Panc1 (cell line): ENCODE results near the gene ARMC8. TPM values are rescaled to one million over a fixed set of nuclear protein-coding genes. Genes with fewer than 3 reads are reported as not detected.

Source experiments
- ATAC-seq: fragments of 200-7000 bp; cut with Tn5 transposase; 2 replicates; pipeline ENCODE4 v1.9.1; 2020; ENCODE audit warnings: mild to moderate bottlenecking, moderate library complexity
- BruUV-seq: library from RNA; stranded (reverse); fragments of 400-500 nt; replicated peaks from 2 replicates; lab custom pipeline; 2021; lab: Mats Ljungman, UMichigan
- CTCF ChIA-PET: fragments of 300-600 bp; sonication (Branson Sonifier 250); formaldehyde crosslinking; loops from one replicate; lab custom pipeline; 2022; ENCODE audit warnings: antibody characterized with exemption; lab: Charles Lee
- POLR2A ChIA-PET: fragments of 300-600 bp; sonication (Branson Sonifier 250); formaldehyde crosslinking; loops from one replicate; lab custom pipeline; 2022; ENCODE audit warnings: antibody characterized with exemption; lab: Charles Lee
- DNase-seq: peaks from one replicate; pipeline ENCODE4 v3.0.0-alpha.2; 2010; ENCODE audit warnings: low read depth, low spot score
- H3K27ac ChIP-seq: 2 replicates; pipeline ENCODE4 v1.5.1; 2011; ENCODE audit warnings: mild to moderate bottlenecking, low read length, inconsistent platforms
- H3K27me3 ChIP-seq: fragments of 200-500 bp; sonication (Bioruptor generic); 2 replicates; pipeline ENCODE4 v1.6.0; 2014; ENCODE audit warnings: low read length, inconsistent platforms; ENCODE audit not compliant: control insufficient read depth, insufficient read depth
- H3K36me3 ChIP-seq: fragments of 200-500 bp; sonication (Bioruptor generic); 2 replicates; pipeline ENCODE4 v1.5.1; 2014; ENCODE audit warnings: inconsistent platforms, mild to moderate bottlenecking, low read length, moderate library complexity; ENCODE audit not compliant: control insufficient read depth, insufficient read depth
- H3K4me1 ChIP-seq: 2 replicates; pipeline ENCODE4 v1.5.1; 2011; ENCODE audit warnings: inconsistent platforms, mild to moderate bottlenecking, low read length, moderate library complexity; ENCODE audit not compliant: control insufficient read depth, insufficient read depth
- H3K4me3 ChIP-seq, 2 experiments: 2 replicates each; pipeline ENCODE4 v1.5.1; 2011 to 2012; ENCODE audit warnings: low read depth in 2 of 2, low read length in 2 of 2, mild to moderate bottlenecking in 2 of 2, inconsistent platforms in 1 of 2, moderate library complexity in 1 of 2
- H3K9me3 ChIP-seq: fragments of 200-500 bp; sonication (Bioruptor generic); 2 replicates; pipeline ENCODE4 v1.5.1; 2014; ENCODE audit warnings: low read depth, mild to moderate bottlenecking, inconsistent platforms, low read length, moderate library complexity; ENCODE audit not compliant: control insufficient read depth, insufficient read depth
- CTCF ChIP-seq: fragments of 450-650 bp; IDR thresholded peaks from 2 replicates; pipeline ENCODE4 v1.5.1; 2017; ENCODE audit warnings: mild to moderate bottlenecking
- POLR2AphosphoS5 ChIP-seq: IDR thresholded peaks from 2 replicates; pipeline ENCODE4 v1.6.1; 2012; ENCODE audit warnings: mild to moderate bottlenecking, low read depth, low read length, moderate library complexity
- REST ChIP-seq, 2 experiments: IDR thresholded peaks; 2 replicates each; pipeline ENCODE4 v1.6.1; 2011 to 2012; ENCODE audit warnings: low read depth in 2 of 2, control low read depth in 1 of 2, low read length in 1 of 2, mild to moderate bottlenecking in 1 of 2, moderate library complexity in 1 of 2; ENCODE audit not compliant: insufficient read depth in 1 of 2
- SIN3A ChIP-seq: IDR thresholded peaks from 2 replicates; pipeline ENCODE4 v1.6.1; 2012; ENCODE audit warnings: low read depth, mild to moderate bottlenecking, low read length, moderate library complexity, borderline replicate concordance; ENCODE audit not compliant: insufficient read depth
- TCF7L2 ChIP-seq: IDR thresholded peaks from 2 replicates; pipeline ENCODE4 v1.6.1; 2011; ENCODE audit warnings: mild to moderate bottlenecking, low read depth, low read length, inconsistent platforms
- in situ Hi-C: cut with HindIII; loops from 2 replicates; pipeline ENCODE4 v1.10.0; 2016; ENCODE audit warnings: low sequenced_read_pairs, low pct_unique_long_range_greater_than_20kb
- intact Hi-C: fragments of 100-400 bp; cut with micrococcal nuclease; formaldehyde crosslinking; loops from one replicate; pipeline ENCODE4 v1.10.0; 2022; ENCODE audit not compliant: unreplicated experiment
- total RNA-seq: library from RNA; stranded (reverse); gene quantifications from one replicate; pipeline ENCODE4 v1.2.1, GENCODE V29; 2021; ENCODE audit not compliant: unreplicated experiment

Gene ARMC8
- total RNA-seq, 1 experiment from 2014 or later: 56.0 TPM

GRCh38 chr3:138232705-138233364 is 45.7 kb downstream of the ARMC8 start:
- ATAC-seq (no peak), DNase-seq (no peak)
- intact Hi-C loops (no loop called here), in situ Hi-C loops (no loop called here)
- H3K4me3 ChIP-seq: no peak overlapping the region
- ChIA-PET POLR2A (no interaction called here), CTCF (no interaction called here)
- H3K27ac ChIP-seq: no peak overlapping the region
- no peaks in the 10 kb centered on the region for H3K9me3 ChIP-seq
- peaks cover 30% of the 10 kb centered on the region for H3K36me3 ChIP-seq
- no peaks in the 10 kb centered on the region for H3K27me3 ChIP-seq
- H3K4me1 ChIP-seq: no peaks in the 10 kb centered on the region
- TF ChIP-seq REST (IDR thresholded peaks at IDR 0.05; ENCODE audit: insufficient read depth in 1 of 2, low read depth in 2 of 2, low read length in 1 of 2): no peak
- TF ChIP-seq SIN3A: no peak
- no peak for TF ChIP-seq CTCF
- no peak for TF ChIP-seq POLR2AphosphoS5
- no peak for TF ChIP-seq TCF7L2
- BruUV-seq: no TSS peak

GRCh38 chr3:138234401-138235179 is 47.5 kb downstream of the ARMC8 start:
- POLR2A ChIA-PET: no interaction called here
- no peaks in the 10 kb centered on the region for H3K4me1 ChIP-seq
- BruUV-seq: no TSS peak
- H3K36me3 ChIP-seq: peaks cover 34% of the 10 kb centered on the region
- H3K4me3 ChIP-seq: no peak overlapping the region
- in situ Hi-C loops: no loop called here
- intact Hi-C loops: no loop called here
- H3K9me3 ChIP-seq: no peaks in the 10 kb centered on the region
- H3K27ac ChIP-seq: no peak overlapping the region
- H3K27me3 ChIP-seq: no peaks in the 10 kb centered on the region
- TF ChIP-seq REST (IDR thresholded peaks at IDR 0.05; ENCODE audit: insufficient read depth in 1 of 2, low read depth in 2 of 2, low read length in 1 of 2) (no peak), SIN3A (no peak), POLR2AphosphoS5 (no peak), CTCF (no peak), TCF7L2 (no peak)
- ATAC-seq (no peak), DNase-seq (no peak)
- CTCF ChIA-PET: no interaction called here
